HG03520 (cell line): Measurements from ENCODE around the gene FRS2.

Experiments used
- ATAC-seq: cut with Tn5 transposase; IDR thresholded peaks from one replicate; pipeline ENCODE4 v1.9.1; 2021; ENCODE audit warnings: mild to moderate bottlenecking, moderate library complexity; ENCODE audit not compliant: unreplicated experiment

Gene FRS2

DNA sequence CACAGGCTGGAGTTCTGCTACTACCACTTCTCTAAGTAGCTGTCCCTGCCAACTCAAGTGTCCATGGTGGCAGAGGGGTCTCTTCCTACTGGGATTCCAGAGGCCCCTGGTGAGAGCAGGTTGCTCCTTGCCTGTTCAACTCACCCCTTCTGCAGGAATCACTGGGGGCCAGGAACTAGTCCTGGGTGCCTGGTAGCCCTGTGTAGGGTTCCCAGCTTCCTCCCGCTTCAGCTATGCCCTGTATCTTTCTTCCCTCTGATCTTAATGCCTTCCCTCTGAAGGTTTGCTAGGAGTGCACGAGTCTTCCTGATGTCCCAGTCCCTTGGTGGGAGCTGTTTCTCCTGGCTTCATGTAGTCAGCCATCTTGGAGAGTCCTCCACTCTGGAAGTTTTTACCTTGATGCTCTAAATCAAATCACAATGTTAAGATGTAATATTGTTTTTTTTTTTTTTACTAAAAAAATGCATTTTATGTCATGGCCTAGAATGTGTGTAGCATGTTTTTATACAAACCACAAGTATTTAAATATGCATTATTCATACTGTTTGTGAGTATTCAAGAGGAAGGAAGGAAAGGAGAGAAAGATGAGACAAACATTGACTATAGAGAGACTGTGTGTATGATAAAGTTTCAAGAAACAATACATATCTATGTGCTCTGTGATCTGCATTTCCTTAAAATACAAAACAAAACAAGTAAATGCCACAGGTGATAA, 54.7 kb downstream of the FRS2 start:
- no peak for ATAC-seq

DNA sequence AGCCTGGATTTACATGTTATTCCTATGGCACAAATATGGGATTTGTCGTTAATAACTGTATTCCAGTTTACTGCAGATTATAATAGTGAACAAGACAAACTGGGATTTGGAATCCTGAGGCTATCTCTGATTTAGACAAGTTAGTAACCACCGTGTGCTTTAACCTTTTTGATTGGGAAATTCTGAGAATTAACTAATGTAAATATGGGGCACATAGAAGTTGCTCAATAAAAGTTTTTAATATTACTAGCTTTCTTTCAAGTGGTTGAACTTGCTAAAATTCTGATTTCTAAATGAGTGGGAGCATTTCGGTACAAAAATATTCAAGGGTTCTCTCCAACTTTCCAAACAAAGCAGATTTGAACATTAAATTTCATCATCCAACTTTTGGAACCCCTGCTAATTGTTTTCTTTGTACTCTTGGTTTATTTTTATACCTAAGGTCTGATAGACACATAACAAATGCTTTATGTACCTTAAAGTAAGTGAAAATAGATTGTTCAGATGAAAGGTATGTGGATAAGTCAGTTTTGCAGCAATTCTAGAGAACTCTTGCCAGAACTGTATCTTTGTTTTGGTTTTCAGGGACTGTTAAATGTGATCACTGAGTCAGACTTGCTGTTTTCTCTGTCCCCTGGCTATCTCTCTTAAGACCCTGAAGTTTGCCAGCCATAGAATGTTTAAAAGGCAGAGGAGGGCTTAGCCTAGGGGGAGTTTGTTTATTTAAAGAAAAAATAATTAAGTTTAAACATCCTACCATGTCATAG, 57.5 kb downstream of the FRS2 start:
- no peak for ATAC-seq

DNA sequence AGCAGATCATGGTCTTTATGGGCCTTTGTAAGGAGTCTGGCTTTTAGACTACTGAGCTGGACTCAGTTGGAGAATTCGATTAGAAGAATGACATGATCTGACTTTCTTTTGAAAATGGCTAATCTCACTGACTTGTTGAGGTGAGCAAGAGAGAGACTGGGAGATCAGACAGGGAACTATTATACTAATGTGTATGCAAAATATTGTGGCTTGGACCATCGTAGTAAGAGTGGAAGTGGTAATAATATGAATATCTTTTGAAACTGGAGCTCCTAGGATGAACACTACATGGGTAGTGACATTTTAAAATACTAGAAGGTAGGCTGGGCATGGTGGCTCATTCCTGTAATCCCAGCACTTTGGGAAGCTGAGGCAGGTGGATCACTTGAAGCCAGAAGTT, 58.8 kb downstream of the FRS2 start:
- no peak for ATAC-seq

DNA sequence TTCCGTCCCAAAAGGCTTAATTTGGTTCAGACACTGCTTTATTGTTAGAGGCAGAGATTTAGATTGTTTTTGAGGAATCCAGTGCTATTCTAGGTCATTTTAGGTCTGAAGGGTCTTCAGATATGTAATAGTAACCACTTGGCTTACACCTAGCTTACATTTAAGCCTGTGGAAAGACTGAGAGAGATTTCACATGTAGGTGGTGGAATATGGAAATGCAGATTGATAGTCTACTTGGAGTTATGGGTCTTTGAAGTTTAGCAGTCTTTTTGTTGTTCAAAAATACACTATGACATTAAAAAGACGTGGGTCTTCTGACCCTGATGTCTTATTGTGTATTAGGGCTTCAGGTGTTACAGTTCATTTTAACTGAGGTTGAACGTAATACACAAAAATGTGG, 63.7 kb downstream of the FRS2 start:
- no peak for ATAC-seq

DNA sequence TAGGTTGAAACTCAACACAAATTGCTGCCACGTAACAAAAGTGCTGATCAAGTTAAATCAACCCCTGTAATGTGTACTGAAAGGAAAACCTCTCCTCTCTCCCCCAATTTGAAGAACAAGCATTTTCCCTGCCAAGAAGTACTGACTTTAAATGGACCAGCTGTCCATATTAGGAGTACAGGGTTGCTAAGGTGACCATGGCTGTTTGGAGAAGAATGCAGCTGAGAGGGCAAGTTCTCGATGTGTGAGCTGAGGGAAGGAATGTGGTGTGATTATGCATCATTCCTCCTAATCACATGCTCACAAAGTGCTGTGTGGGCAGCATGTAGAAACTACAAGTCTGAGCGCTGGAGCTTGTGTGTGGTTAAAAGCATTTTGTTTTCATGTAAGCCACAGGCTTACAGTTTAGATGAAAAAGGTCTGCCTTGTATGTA, 64.2 kb downstream of the FRS2 start:
- peak; percentile 90 for ATAC-seq

DNA sequence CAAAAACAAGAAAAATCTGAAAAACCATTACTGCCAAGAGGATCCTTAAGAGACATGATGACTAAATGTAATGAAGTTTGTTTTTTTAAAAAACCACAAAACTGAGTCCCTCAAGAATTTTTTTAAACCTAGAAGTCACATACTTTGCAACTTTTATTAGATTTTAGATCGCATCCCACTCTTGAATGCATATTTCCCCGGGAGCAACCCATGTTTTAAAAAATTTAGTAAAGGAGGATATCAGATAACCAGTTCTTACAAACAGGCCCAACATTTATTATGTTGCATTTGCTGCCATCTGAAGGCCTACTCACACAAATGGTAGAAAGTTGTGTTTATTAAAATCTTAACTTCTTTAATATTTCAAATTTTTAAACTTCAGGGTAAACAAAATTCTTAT, 70.8 kb downstream of the FRS2 start:
- no peak for ATAC-seq

DNA sequence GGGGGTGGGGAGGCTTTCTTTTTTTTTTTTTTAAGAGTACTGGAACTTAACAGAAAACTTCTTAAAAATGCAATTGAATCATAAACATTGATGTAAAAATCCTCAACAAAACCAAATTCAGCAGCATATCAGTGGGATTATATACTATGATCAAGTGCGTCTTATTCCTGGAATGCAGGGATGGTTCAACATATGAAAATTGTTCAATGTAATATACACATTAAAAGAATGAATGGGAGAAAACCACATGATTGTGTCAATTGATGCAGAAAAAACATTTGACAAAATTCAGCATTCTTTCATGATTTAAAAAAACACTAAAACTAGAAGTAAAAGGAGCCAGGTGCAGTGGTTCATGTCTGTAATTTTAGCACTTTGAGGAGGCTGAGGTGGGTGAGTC, 73.9 kb downstream of the FRS2 start:
- no peak for ATAC-seq

DNA sequence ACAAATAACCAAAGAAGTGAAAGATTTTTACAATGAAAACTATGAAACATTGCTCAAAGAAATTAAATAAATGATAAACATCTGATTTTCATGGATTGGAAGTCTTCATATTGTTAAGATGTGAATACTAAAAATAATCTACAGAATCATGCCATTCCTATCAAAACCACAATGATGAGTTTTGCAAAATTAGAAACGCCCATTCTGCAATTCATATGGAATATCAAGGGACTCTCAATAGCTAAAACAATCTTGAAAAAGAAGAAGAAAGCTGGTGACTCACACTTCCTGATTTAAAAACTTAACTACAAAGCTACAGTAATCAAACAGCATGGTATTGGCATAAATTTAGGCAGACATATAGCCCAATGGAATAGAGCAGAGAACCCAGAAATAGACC, 74.9 kb downstream of the FRS2 start:
- ATAC-seq, result no peak

DNA sequence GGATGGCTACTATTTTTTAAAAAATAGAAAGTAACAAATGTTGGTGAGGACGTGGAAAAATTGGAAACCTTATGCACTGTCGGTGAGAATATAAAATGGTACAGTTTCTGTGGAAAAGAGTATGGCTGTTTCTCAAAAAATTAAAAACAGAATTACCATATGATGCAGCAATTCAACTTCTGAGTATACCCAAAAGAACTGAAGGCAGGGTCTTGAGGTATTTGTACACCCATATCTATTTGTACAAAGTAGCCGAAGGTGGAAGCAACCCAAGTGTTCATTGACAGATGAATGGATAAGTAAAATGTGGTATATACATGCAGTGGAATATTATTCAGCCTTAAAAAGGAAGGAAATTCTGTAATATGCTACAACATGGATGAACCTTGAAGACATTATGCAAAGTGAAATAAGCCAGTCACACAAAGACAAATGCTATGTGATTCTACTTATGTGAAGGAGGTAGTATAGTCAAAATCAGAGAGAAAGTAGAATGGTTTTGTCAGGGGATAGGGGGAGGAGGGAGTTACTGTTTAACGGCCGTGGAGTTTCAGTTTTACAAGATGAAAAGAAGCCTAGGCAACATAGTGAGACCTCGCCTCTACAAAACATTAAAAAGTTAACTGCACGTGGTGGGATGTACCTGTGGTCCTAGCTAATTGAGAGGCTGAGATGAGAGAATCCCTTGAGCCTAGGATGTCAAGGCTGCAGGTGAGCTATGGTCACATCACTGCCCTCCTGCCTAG, 76.7 kb downstream of the FRS2 start:
- peak; percentile 90 for ATAC-seq

DNA sequence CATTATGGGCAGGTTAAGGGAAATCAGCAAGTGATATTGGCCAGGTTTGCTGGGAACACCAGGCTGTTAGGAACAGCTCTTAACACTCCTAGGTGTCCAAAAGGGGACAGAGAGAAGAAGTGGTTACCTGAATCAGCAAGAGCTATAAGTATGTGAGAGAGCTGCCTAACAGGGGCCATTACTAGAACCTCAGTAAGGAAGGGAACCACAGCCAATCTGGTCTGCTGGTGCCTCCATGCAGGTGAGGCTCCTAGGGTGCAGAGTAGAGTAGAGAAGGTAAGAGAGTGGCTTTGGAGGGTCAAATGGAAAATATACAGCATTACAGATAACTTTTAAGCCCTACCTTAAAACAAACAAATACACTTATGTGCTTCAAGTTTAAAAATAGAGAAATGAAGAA, 78.5 kb downstream of the FRS2 start:
- no peak for ATAC-seq

DNA sequence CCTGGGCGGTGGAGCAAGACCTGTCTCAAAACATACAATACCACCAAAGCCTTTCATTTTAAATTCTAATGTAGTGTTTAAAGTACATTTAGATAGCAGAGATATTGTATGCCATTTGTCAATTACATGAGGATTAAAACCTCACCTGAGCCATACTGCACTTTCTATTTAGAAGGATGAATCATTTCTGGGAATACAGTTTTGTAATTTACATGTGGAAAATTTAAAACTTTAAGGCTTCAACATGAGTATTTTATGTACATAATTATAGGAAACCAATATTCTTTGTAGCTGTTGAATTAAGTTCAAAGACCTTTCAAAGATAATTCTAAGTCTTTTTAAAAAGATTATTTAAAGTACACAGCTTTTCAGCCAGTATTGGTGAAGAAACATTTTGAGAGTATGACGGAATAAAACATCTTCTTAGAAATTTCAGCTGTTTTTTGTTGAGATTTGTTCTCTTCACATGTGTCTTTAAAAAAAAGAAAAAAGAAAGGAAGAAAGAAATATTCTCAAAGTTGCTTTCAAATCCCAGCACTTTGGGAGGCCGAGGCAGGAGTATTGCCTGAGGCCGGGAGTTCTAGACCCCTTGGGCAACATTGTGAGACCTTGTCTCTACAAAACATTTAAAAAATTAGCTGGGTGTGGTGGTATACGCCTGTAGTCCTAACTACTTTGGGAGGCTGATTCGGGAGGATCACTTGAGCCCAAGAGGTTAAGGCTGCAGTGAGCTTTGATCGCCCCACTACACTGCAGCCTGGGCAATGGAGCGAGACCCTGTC, 80.6 kb downstream of the FRS2 start:
- ATAC-seq, result no peak

DNA sequence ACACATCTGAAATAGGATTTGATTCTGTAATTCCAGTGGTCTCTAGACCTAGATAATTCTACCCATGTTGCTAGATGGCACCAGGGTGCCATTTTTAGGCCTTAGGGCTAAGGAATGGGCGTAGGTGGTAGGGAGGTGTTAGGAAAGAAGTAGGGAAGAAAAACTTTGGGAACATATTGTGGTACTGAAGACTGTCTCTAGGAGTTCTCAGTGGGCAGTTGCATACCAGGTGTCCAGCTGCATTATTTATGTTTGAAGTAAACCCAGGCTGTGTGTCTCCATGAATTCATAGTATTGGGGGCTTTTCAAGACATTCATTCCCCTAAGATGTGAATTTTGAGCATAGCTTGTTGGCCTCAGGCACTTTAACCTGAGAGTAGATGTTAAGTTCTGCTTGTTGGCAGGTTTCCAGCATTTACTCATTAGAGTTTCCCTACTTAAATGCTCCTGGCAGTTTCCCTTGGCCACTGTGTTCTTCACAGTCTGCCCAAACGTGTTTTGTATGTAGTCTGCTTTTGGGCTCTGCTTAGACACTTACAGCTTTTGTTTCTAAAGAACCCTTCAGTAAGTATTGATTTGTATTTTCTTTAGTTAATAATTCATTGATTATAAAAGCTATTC, 83.5 kb downstream of the FRS2 start:
- no peak for ATAC-seq

DNA sequence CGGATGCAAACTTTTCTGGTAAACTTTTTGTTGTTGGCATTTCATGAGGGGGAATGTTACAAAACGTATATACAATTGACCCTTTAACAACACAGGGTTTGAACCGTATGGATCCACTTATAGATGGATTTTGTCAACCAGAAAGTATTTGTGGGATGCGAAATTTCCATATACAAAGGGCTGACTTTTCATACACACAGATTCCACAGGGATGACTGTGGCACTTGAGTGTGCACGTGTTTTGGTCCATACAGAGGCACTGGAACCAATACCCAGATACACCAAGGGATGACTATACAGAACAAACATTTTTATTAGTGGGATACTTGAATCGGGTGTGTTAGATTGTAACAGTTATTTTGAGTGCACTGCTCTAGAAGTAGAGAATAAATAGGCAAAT, 85.3 kb downstream of the FRS2 start:
- ATAC-seq, result no peak

DNA sequence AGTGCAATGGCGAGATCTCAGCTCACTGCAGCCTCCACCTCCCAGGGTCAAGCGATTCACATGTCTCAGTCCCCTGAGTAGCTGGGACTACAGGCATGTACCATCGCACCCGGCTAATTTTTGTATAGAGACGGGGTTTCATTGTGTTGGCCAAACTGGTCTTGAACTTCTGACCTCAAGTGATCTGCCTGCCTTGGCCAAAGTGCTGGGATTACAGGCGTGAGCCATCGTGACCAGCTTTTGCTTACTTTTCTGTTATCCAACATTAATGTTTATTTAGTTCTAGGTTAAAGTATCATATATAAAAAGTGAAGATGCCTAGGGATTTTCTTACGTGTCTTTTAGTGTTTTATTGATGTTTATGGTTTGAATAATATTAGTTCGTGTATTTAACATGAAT, 86.2 kb downstream of the FRS2 start:
- no peak for ATAC-seq

DNA sequence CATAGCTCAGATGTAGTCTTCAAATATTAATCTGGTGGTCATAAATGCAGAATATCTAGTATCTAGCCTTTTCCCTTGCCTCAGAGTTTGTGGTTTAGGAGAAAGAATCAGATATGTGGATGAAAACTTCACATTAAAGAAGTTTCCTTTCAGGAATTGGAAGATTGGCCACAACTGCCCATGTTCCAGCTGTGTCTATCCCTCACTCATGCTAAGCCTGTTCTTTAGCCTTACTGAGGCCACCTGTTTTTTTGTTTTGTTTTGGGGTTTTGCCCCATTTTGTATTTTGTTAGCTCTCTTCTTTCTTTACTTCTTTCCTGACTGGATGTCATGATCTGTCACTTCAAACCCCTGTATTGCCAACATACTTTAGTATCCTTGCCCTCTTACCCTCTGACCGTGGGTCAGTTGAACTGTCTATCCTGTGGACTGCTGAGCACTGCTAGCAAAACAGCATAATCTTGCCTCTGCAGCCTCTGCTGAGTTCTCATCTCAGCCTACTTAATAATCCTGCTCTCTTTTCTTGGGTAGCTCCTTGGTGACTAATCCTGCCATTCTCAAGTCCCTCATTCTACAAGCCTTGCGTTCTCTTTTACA, 93.1 kb downstream of the FRS2 start:
- ATAC-seq, result no peak

DNA sequence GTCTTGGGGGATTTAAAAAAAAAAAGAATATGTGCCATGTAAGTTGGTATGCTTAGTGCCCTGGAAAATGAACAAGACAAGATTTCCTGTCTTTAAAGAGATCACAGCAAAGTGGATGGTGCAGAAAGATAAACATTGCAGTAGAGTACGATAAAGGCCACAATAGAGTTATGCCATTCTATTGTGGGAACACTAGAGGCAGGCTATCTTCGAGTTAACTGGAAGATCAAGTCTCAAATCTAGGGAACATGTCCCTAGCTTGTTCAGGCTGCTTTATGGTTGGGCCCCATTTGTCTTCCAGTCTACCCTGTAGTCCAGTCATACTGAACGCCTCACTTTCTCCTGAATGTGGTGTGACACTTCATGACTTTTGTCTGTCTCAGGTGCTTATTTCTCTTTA, 96.4 kb downstream of the FRS2 start:
- ATAC-seq, result no peak

DNA sequence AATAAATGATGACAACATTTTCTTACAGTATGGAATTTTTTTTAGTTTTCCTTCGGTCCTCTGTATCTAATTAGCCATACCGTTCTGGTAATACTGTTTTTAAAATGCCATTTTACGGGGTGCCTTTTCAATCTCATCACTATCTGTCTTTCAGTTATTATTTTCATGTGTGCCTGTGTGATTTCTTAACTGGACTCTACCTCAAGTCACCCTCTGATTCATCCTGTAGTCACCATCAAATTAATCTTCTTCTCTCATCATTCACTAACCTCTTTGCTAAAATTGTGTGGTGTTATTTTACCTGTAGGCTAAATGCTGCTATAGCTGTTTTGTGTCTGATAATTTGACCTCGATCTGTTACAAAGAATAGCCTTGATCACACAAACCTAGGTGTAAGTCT, 99.0 kb downstream of the FRS2 start:
- no peak for ATAC-seq

DNA sequence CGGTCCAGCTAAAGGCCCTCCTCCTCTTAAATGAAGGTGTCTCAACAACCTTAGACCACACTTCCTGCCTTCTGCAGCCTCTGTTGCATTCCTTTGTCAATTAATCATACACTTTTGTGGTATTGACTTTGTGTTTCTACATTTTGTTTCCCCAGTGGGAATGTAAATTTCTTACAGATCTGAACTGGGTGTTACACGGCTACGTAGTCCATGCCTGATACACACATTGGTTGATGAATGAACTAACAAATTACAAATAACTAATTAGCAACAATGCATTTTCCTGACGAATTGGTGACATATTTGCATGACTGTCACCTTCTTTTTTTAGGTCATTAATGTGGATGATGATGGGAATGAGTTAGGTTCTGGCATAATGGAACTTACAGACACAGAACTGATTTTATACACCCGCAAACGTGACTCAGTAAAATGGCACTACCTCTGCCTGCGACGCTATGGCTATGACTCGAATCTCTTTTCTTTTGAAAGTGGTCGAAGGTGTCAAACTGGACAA, 99.9 kb downstream of the FRS2 start:
- ATAC-seq, result no peak

DNA sequence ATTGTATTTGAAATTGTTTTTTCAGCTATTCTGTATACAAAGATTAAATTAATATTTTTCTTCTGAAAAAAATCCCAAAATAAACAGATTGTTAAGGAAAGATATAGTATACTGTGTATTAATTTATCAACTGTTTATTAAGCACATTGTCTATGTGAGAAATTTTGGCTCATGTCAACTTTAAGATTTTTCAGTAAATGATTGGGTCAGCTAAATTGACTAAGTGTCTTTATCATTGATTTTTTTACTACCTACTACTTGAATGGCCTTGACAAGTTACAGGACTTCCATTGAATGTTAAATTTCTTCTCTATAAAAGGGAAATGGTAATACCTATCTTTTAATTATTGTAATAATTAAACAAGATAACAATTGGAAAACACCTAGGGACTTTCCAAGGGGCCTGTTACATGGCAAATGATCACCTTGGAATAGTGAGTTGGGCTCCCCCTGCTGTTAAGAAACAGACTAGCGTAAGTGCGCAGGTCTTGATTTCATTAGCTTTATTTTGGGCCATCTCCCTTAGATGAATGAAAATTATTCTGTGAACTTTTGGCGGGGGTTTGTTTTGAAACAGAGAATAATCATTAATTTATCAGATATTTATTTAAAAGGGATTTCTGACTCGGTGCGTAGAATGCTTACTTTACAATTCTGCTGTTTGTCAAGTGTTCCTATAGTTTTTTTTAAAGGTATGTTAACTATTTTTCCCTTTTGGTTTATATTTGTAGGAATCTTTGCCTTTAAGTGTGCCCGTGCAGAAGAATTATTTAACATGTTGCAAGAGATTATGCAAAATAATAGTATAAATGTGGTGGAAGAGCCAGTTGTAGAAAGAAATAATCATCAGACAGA, 100.6 kb downstream of the FRS2 start:
- peak; percentile 81 for ATAC-seq
